Measurements from ENCODE around the gene DBN1. TPM values are rescaled to one million over a fixed set of nuclear protein-coding genes. Genes with fewer than 3 reads are reported as not detected.

The DBN1 gene
- total RNA-seq, 1 experiment from 2014 or later: 286 TPM

GRCh38 chr5:177476531-177477233 lies 3.2 kb upstream of the DBN1 start:
- Histone ChIP-seq H3K36me3 (ENCODE audit: insufficient read depth, low read length, poor library complexity, severe bottlenecking) (peaks cover 4% of the 10 kb centered on the region), H3K4me3 (ENCODE audit: low read depth, low read length, poor library complexity, severe bottlenecking) (no peak overlapping the region), H3K4me1 (ENCODE audit: insufficient read depth, low read length, poor library complexity, severe bottlenecking) (peaks cover 10% of the 10 kb centered on the region), H3K27ac (ENCODE audit: low read depth, low read length, poor library complexity, severe bottlenecking) (no peak overlapping the region), H3K27me3 (replicated peaks; ENCODE audit: insufficient read depth, low read depth, low read length, poor library complexity) (no peaks in the 10 kb centered on the region), H3K9me3 (ENCODE audit: low read depth, low read length, poor library complexity, severe bottlenecking) (no peaks in the 10 kb centered on the region)
- intact Hi-C loops (cut with micrococcal nuclease; ENCODE audit: unreplicated experiment): no loop called here
- POLR2A ChIA-PET (ENCODE audit: low non-redundant PET): no interaction called here
- DNase-seq (ENCODE audit: low spot score): no peak
- CTCF ChIA-PET: no interaction called here
- no TSS peak for BruUV-seq (replicated peaks)
- TF ChIP-seq, protein P1, sequence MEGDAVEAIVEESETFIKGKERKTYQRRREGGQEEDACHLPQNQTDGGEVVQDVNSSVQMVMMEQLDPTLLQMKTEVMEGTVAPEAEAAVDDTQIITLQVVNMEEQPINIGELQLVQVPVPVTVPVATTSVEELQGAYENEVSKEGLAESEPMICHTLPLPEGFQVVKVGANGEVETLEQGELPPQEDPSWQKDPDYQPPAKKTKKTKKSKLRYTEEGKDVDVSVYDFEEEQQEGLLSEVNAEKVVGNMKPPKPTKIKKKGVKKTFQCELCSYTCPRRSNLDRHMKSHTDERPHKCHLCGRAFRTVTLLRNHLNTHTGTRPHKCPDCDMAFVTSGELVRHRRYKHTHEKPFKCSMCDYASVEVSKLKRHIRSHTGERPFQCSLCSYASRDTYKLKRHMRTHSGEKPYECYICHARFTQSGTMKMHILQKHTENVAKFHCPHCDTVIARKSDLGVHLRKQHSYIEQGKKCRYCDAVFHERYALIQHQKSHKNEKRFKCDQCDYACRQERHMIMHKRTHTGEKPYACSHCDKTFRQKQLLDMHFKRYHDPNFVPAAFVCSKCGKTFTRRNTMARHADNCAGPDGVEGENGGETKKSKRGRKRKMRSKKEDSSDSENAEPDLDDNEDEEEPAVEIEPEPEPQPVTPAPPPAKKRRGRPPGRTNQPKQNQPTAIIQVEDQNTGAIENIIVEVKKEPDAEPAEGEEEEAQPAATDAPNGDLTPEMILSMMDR (conservative IDR thresholded peaks at IDR 0.05; ENCODE audit: low read depth, low read length): no peak
- no peak for TF ChIP-seq EZH2 (IDR thresholded peaks at IDR 0.05; ENCODE audit: borderline replicate concordance, low read depth, low read length, poor library complexity, severe bottlenecking)

- ChIA-PET POLR2A (ENCODE audit: low non-redundant PET) (no interaction called here), CTCF (no interaction called here)
- Histone ChIP-seq H3K9me3 (ENCODE audit: low read depth, low read length, poor library complexity, severe bottlenecking) (no peaks in the 10 kb centered on the region), H3K4me3 (ENCODE audit: low read depth, low read length, poor library complexity, severe bottlenecking) (no peak overlapping the region), H3K36me3 (ENCODE audit: insufficient read depth, low read length, poor library complexity, severe bottlenecking) (peaks cover 9% of the 10 kb centered on the region), H3K27me3 (replicated peaks; ENCODE audit: insufficient read depth, low read depth, low read length, poor library complexity) (no peaks in the 10 kb centered on the region), H3K4me1 (ENCODE audit: insufficient read depth, low read length, poor library complexity, severe bottlenecking) (peaks cover 19% of the 10 kb centered on the region), H3K27ac (ENCODE audit: low read depth, low read length, poor library complexity, severe bottlenecking) (no peak overlapping the region)
- no peak for DNase-seq (ENCODE audit: low spot score)
- intact Hi-C loops (cut with micrococcal nuclease; ENCODE audit: unreplicated experiment): no loop called here
- no TSS peak for BruUV-seq (replicated peaks)
- TF ChIP-seq, protein P1 (conservative IDR thresholded peaks at IDR 0.05; ENCODE audit: low read depth, low read length): no peak
- no peak for TF ChIP-seq EZH2 (IDR thresholded peaks at IDR 0.05; ENCODE audit: borderline replicate concordance, low read depth, low read length, poor library complexity, severe bottlenecking)
Observed at GRCh38 chr5:177475563-177476427, 2.4 kb upstream of the DBN1 start.

GRCh38 chr5:177474846-177475562 lies 1.6 kb upstream of the DBN1 start:
- TF ChIP-seq EZH2 (IDR thresholded peaks at IDR 0.05; ENCODE audit: borderline replicate concordance, low read depth, low read length, poor library complexity, severe bottlenecking): no peak
- TF ChIP-seq, protein P1 (conservative IDR thresholded peaks at IDR 0.05; ENCODE audit: low read depth, low read length): no peak
- Histone ChIP-seq H3K27me3 (replicated peaks; ENCODE audit: insufficient read depth, low read depth, low read length, poor library complexity) (no peaks in the 10 kb centered on the region), H3K9me3 (ENCODE audit: low read depth, low read length, poor library complexity, severe bottlenecking) (no peaks in the 10 kb centered on the region), H3K4me3 (ENCODE audit: low read depth, low read length, poor library complexity, severe bottlenecking) (no peak overlapping the region), H3K4me1 (ENCODE audit: insufficient read depth, low read length, poor library complexity, severe bottlenecking) (peaks cover 27% of the 10 kb centered on the region), H3K36me3 (ENCODE audit: insufficient read depth, low read length, poor library complexity, severe bottlenecking) (peaks cover 9% of the 10 kb centered on the region), H3K27ac (ENCODE audit: low read depth, low read length, poor library complexity, severe bottlenecking) (peak overlapping the region; percentile 34)
- no TSS peak for BruUV-seq (replicated peaks)
- ChIA-PET CTCF (no interaction called here), POLR2A (ENCODE audit: low non-redundant PET) (no interaction called here)
- intact Hi-C loops (cut with micrococcal nuclease; ENCODE audit: unreplicated experiment): no loop called here
- DNase-seq (ENCODE audit: low spot score): no peak

All from A673 (cell line).